Lower leg skin (tissue), 4 donors: Measurements from ENCODE around the gene TNP2. TPM values are rescaled to one million over a fixed set of nuclear protein-coding genes. Genes with fewer than 3 reads are reported as not detected.

Experiments used
- DNase-seq, 2 donors: peaks; one replicate each; pipeline ENCODE4 v3.0.0-alpha.2; 2019; ENCODE audit warnings: low spot score in 2 of 2
- H3K4me3 ChIP-seq: fragments of 200-600 bp; sonication (generic); 2 replicates; pipeline ENCODE4 v1.5.1; 2017; ENCODE audit warnings: mild to moderate bottlenecking, low read depth; ENCODE audit not compliant: poor library complexity, severe bottlenecking
- CTCF ChIP-seq, 3 donors: fragments of 450-650 bp; IDR thresholded peaks; one replicate each; pipeline ENCODE4 v1.5.1; 2016; ENCODE audit warnings: antibody characterized with exemption in 3 of 3, mild to moderate bottlenecking in 3 of 3, moderate library complexity in 2 of 3
- POLR2A ChIP-seq, 2 donors: fragments of 450-650 bp; IDR thresholded peaks; one replicate each; pipeline ENCODE4 v1.6.1; 2016 to 2017; ENCODE audit warnings: antibody characterized with exemption in 2 of 2, mild to moderate bottlenecking in 1 of 2, moderate library complexity in 1 of 2
- WGBS, 2 donors: methylation state at CpG; one replicate each; pipeline ENCODE4 v1.1.5; 2018; 5-methylcytosine and 5-hydroxymethylcytosine counted together
- intact Hi-C: fragments of 100-400 bp; cut with DNase I; formaldehyde crosslinking; loops from one replicate; pipeline ENCODE4 v1.15.0; 2023; ENCODE audit warnings: low total_unique reads
- total RNA-seq, 4 donors: library from RNA; depleted of rRNA; stranded (reverse); fragments of >200 nt; gene quantifications; one replicate each; pipeline ENCODE4 v1.1.0, GENCODE V29; 2016

Gene TNP2
- total RNA-seq, 4 donors from 2014 or later: not detected

GRCh38 chr16:11231367-11231970, 37.7 kb downstream of the TNP2 start:
- no peak overlapping the region for H3K4me3 ChIP-seq
- intact Hi-C loops: no loop called here
- WGBS, 2 donors: 77 to 79% methylated on average over 10 of the region's 10 CpGs

GRCh38 chr16:11229906-11230305, 39.2 kb downstream of the TNP2 start:
- no peak for DNase-seq
- intact Hi-C loops: no loop called here
- TF ChIP-seq CTCF (IDR thresholded peaks at IDR 0.05): no peak
- TF ChIP-seq POLR2A (IDR thresholded peaks at IDR 0.05): no peak
- 40% methylated on average over 4 of the region's 4 CpGs for WGBS, 2 donors
- no peak overlapping the region for H3K4me3 ChIP-seq

More at GRCh38 chr16:11231367-11231970, 37.7 kb downstream of the TNP2 start:
- TF ChIP-seq POLR2A (IDR thresholded peaks at IDR 0.05) (no peak), CTCF (IDR thresholded peaks at IDR 0.05) (no peak)
- DNase-seq: no peak

GRCh38 chr16:11229432-11229831, 39.7 kb downstream of the TNP2 start:
- TF ChIP-seq POLR2A (IDR thresholded peaks at IDR 0.05) (no peak), CTCF (IDR thresholded peaks at IDR 0.05) (no peak)
- intact Hi-C loops: no loop called here
- WGBS, 2 donors: 62 to 65% methylated on average over 5 of the region's 5 CpGs

GRCh38 chr16:11225677-11226549, 43.2 kb downstream of the TNP2 start:
- peak in 1 of 2 donors; percentile 85 for DNase-seq
- WGBS, 2 donors: 81 to 83% methylated on average over 18 of the region's 18 CpGs
- intact Hi-C loops: no loop called here
- TF ChIP-seq CTCF (IDR thresholded peaks at IDR 0.05): no peak
- no peak for TF ChIP-seq POLR2A (IDR thresholded peaks at IDR 0.05)
- no peak overlapping the region for H3K4me3 ChIP-seq

More at GRCh38 chr16:11229432-11229831, 39.7 kb downstream of the TNP2 start:
- DNase-seq: no peak
- H3K4me3 ChIP-seq: no peak overlapping the region

- no peak for TF ChIP-seq CTCF (IDR thresholded peaks at IDR 0.05)
- TF ChIP-seq POLR2A (IDR thresholded peaks at IDR 0.05): no peak
- peak in 1 of 2 donors; percentile 87 for DNase-seq
- no peak overlapping the region for H3K4me3 ChIP-seq
- WGBS, 2 donors: 68 to 71% methylated on average over 20 of the region's 21 CpGs
- intact Hi-C loops: no loop called here
Measured at GRCh38 chr16:11224894-11225676, 44.0 kb downstream of the TNP2 start.
